Natural killer cell treated with Interleukin-12 subunit alpha and Interleukin-12 subunit beta and Interleukin-15 and Interleukin-18, amount 100 ng/mL, for 72 hours (primary cell): ENCODE results near the gene UBN2. TPM values are rescaled to one million over a fixed set of nuclear protein-coding genes. Genes with fewer than 3 reads are reported as not detected.

Experiments
- ATAC-seq, 2 donors: fragments of 150-1000 bp; cut with Tn5 transposase in 1 of 2; sonication (Bioruptor Pico), chemical (Tn5 transposase) in 1 of 2; 2 replicates each; pipeline ENCODE4 v1.10.0; 2021
- DNase-seq: peaks from one replicate; pipeline ENCODE4 v3.0.0; 2022; ENCODE audit warnings: low spot score
- H3K27ac Mint-ChIP-seq, 2 donors: 1 replicate in 1 of 2; 2 replicates in 1 of 2; pipeline ENCODE4 v1.8.0; 2022; ENCODE audit warnings: mixed read lengths in 2 of 2, mild to moderate bottlenecking in 1 of 2, moderate library complexity in 1 of 2
- H3K27me3 Mint-ChIP-seq, 2 donors: 1 replicate in 1 of 2; 2 replicates in 1 of 2; pipeline ENCODE4 v1.8.0; 2022; ENCODE audit warnings: mixed read lengths in 2 of 2
- H3K36me3 Mint-ChIP-seq: one replicate; pipeline ENCODE4 v1.8.0; 2022; ENCODE audit warnings: mixed read lengths
- H3K4me1 Mint-ChIP-seq, 2 donors: 1 replicate in 1 of 2; 2 replicates in 1 of 2; pipeline ENCODE4 v1.8.0; 2022; ENCODE audit warnings: low read depth in 2 of 2, mixed read lengths in 2 of 2, mild to moderate bottlenecking in 1 of 2
- H3K4me3 Mint-ChIP-seq: one replicate; pipeline ENCODE4 v1.8.0; 2022; ENCODE audit warnings: mixed read lengths
- H3K9me3 Mint-ChIP-seq: 2 replicates; pipeline ENCODE4 v1.8.0; 2022; ENCODE audit warnings: mixed read lengths
- total RNA-seq, 2 donors: library from RNA; stranded (reverse); gene quantifications; one replicate each; pipeline ENCODE4 v1.2.3, GENCODE V29; 2022

UBN2 gene
- total RNA-seq, 2 donors from 2014 or later, result 14.7 to 17.9 TPM

- H3K4me1 Mint-ChIP-seq, result peaks cover 8 to 19% of the 10 kb centered on the region in 2 donors
- H3K9me3 Mint-ChIP-seq, result no peaks in the 10 kb centered on the region
- no peak overlapping the region for H3K27ac Mint-ChIP-seq
- H3K36me3 Mint-ChIP-seq, result peaks cover 34% of the 10 kb centered on the region
- no peaks in the 10 kb centered on the region for H3K27me3 Mint-ChIP-seq
- ATAC-seq (no peak), DNase-seq (no peak)
- no peak overlapping the region for H3K4me3 Mint-ChIP-seq
Observed at GRCh38 chr7:139246905-139247304, 15.9 kb downstream of the UBN2 start.

- no peak overlapping the region for H3K4me3 Mint-ChIP-seq
- ATAC-seq, result peak; percentile 89 to 92
- DNase-seq, result no peak
- H3K36me3 Mint-ChIP-seq, result peaks cover 29% of the 10 kb centered on the region
- no peaks in the 10 kb centered on the region for H3K9me3 Mint-ChIP-seq
- H3K27ac Mint-ChIP-seq, result no peak overlapping the region
- no peaks in the 10 kb centered on the region for H3K27me3 Mint-ChIP-seq
- H3K4me1 Mint-ChIP-seq, result peaks cover 3 to 13% of the 10 kb centered on the region in 2 donors
Observed at GRCh38 chr7:139249179-139249810, 18.3 kb downstream of the UBN2 start.

GRCh38 chr7:139252451-139252850 is 21.4 kb downstream of the UBN2 start:
- Mint-ChIP-seq H3K4me1 (peaks cover 3 to 13% of the 10 kb centered on the region in 2 donors), H3K4me3 (no peak overlapping the region), H3K27me3 (no peaks in the 10 kb centered on the region), H3K9me3 (no peaks in the 10 kb centered on the region), H3K36me3 (peaks cover 12% of the 10 kb centered on the region), H3K27ac (no peak overlapping the region)
- DNase-seq (no peak), ATAC-seq (no peak)

GRCh38 chr7:139254281-139254680 is 23.2 kb downstream of the UBN2 start:
- peaks cover 10% of the 10 kb centered on the region for H3K36me3 Mint-ChIP-seq
- ATAC-seq, result no peak
- H3K9me3 Mint-ChIP-seq, result no peaks in the 10 kb centered on the region
- H3K4me3 Mint-ChIP-seq, result no peak overlapping the region
- H3K4me1 Mint-ChIP-seq, result peaks cover 0 to 5% of the 10 kb centered on the region in 2 donors
- H3K27me3 Mint-ChIP-seq, result no peaks in the 10 kb centered on the region
- no peak for DNase-seq
- H3K27ac Mint-ChIP-seq, result no peak overlapping the region

GRCh38 chr7:139254728-139255127 is 23.7 kb downstream of the UBN2 start:
- ATAC-seq (no peak), DNase-seq (no peak)
- no peak overlapping the region for H3K27ac Mint-ChIP-seq
- H3K4me1 Mint-ChIP-seq, result peaks cover 0 to under 1% of the 10 kb centered on the region in 2 donors
- H3K36me3 Mint-ChIP-seq, result peaks cover 10% of the 10 kb centered on the region
- no peaks in the 10 kb centered on the region for H3K27me3 Mint-ChIP-seq
- H3K9me3 Mint-ChIP-seq, result no peaks in the 10 kb centered on the region
- no peak overlapping the region for H3K4me3 Mint-ChIP-seq

- DNase-seq (no peak), ATAC-seq (no peak)
- no peaks in the 10 kb centered on the region for H3K4me1 Mint-ChIP-seq
- peaks cover 10% of the 10 kb centered on the region for H3K36me3 Mint-ChIP-seq
- no peaks in the 10 kb centered on the region for H3K27me3 Mint-ChIP-seq
- no peak overlapping the region for H3K4me3 Mint-ChIP-seq
- H3K9me3 Mint-ChIP-seq, result no peaks in the 10 kb centered on the region
- H3K27ac Mint-ChIP-seq, result no peak overlapping the region
Observed at GRCh38 chr7:139255290-139255689, 24.3 kb downstream of the UBN2 start.

- peaks cover 5% of the 10 kb centered on the region for H3K36me3 Mint-ChIP-seq
Observed at GRCh38 chr7:139259142-139259541, 28.1 kb downstream of the UBN2 start.

GRCh38 chr7:139264220-139264619 is 33.2 kb downstream of the UBN2 start:
- Mint-ChIP-seq H3K27ac (no peak overlapping the region), H3K36me3 (peaks cover 20% of the 10 kb centered on the region), H3K27me3 (no peaks in the 10 kb centered on the region), H3K4me1 (no peaks in the 10 kb centered on the region), H3K9me3 (no peaks in the 10 kb centered on the region), H3K4me3 (no peak overlapping the region)
- ATAC-seq (no peak), DNase-seq (no peak)

More at GRCh38 chr7:139259142-139259541, 28.1 kb downstream of the UBN2 start:
- DNase-seq, result no peak
- H3K27ac Mint-ChIP-seq, result no peak overlapping the region
- no peak for ATAC-seq
- H3K27me3 Mint-ChIP-seq, result no peaks in the 10 kb centered on the region
- no peaks in the 10 kb centered on the region for H3K9me3 Mint-ChIP-seq
- no peaks in the 10 kb centered on the region for H3K4me1 Mint-ChIP-seq
- H3K4me3 Mint-ChIP-seq, result no peak overlapping the region

GRCh38 chr7:139265673-139266072 is 34.6 kb downstream of the UBN2 start:
- ATAC-seq, result no peak
- Mint-ChIP-seq H3K27ac (no peak overlapping the region), H3K27me3 (no peaks in the 10 kb centered on the region), H3K9me3 (no peaks in the 10 kb centered on the region), H3K4me3 (no peak overlapping the region), H3K4me1 (no peaks in the 10 kb centered on the region), H3K36me3 (peaks cover 20% of the 10 kb centered on the region)
- no peak for DNase-seq

GRCh38 chr7:139271718-139272628 is 40.9 kb downstream of the UBN2 start:
- DNase-seq (no peak), ATAC-seq (no peak)
- H3K36me3 Mint-ChIP-seq, result peaks cover 20% of the 10 kb centered on the region
- no peaks in the 10 kb centered on the region for H3K9me3 Mint-ChIP-seq
- H3K27ac Mint-ChIP-seq, result no peak overlapping the region
- H3K4me3 Mint-ChIP-seq, result no peak overlapping the region
- H3K27me3 Mint-ChIP-seq, result no peaks in the 10 kb centered on the region
- no peaks in the 10 kb centered on the region for H3K4me1 Mint-ChIP-seq

- no peak overlapping the region for H3K4me3 Mint-ChIP-seq
- H3K27ac Mint-ChIP-seq, result no peak overlapping the region
- DNase-seq (no peak), ATAC-seq (no peak)
- no peaks in the 10 kb centered on the region for H3K27me3 Mint-ChIP-seq
- peaks cover 0 to 3% of the 10 kb centered on the region in 2 donors for H3K4me1 Mint-ChIP-seq
- no peaks in the 10 kb centered on the region for H3K9me3 Mint-ChIP-seq
- peaks cover 11% of the 10 kb centered on the region for H3K36me3 Mint-ChIP-seq
Observed at GRCh38 chr7:139284252-139284896, 53.3 kb downstream of the UBN2 start.

- Mint-ChIP-seq H3K36me3 (peaks cover 11% of the 10 kb centered on the region), H3K27me3 (no peaks in the 10 kb centered on the region)
- ATAC-seq, result no peak
Observed at GRCh38 chr7:139286144-139286543, 55.1 kb downstream of the UBN2 start.

GRCh38 chr7:139292821-139293220 is 61.8 kb downstream of the UBN2 start:
- Mint-ChIP-seq H3K27me3 (no peaks in the 10 kb centered on the region), H3K27ac (no peak overlapping the region), H3K9me3 (no peaks in the 10 kb centered on the region), H3K4me1 (peaks cover 0 to 3% of the 10 kb centered on the region in 2 donors), H3K36me3 (peaks cover 6% of the 10 kb centered on the region), H3K4me3 (no peak overlapping the region)
- no peak for DNase-seq
- no peak for ATAC-seq

More at GRCh38 chr7:139286144-139286543, 55.1 kb downstream of the UBN2 start:
- Mint-ChIP-seq H3K27ac (no peak overlapping the region), H3K9me3 (no peaks in the 10 kb centered on the region), H3K4me1 (peaks cover 0 to 3% of the 10 kb centered on the region in 2 donors), H3K4me3 (no peak overlapping the region)
- DNase-seq, result no peak

GRCh38 chr7:139293534-139293933 is 62.5 kb downstream of the UBN2 start:
- Mint-ChIP-seq H3K4me1 (no peaks in the 10 kb centered on the region), H3K36me3 (peaks cover 8% of the 10 kb centered on the region)
- no peak for ATAC-seq

More at GRCh38 chr7:139293534-139293933, 62.5 kb downstream of the UBN2 start:
- no peak overlapping the region for H3K4me3 Mint-ChIP-seq
- H3K9me3 Mint-ChIP-seq, result no peaks in the 10 kb centered on the region
- no peaks in the 10 kb centered on the region for H3K27me3 Mint-ChIP-seq
- no peak for DNase-seq
- peak overlapping the region in 1 of 2 donors; percentile 47 for H3K27ac Mint-ChIP-seq
